IPS-18c (cell line): ENCODE results near the gene ZNF841.
"Not testable (repeated sequence)": the region's sequence is repeated elsewhere in the genome, so short reads cannot be mapped to it uniquely, and the experiment has no call there.

ENCODE experiments used
- H3K4me3 ChIP-seq: 2 replicates; pipeline ENCODE4 v1.7.0; 2013; ENCODE audit warnings: low read depth, mild to moderate bottlenecking, low read length, moderate library complexity; ENCODE audit not compliant: insufficient read depth
- H3K9me3 ChIP-seq: one replicate; pipeline ENCODE4 v1.6.1; 2013; ENCODE audit warnings: mild to moderate bottlenecking, low read length, moderate library complexity; ENCODE audit not compliant: control insufficient read depth, insufficient read depth

Gene ZNF841

GRCh38 chr19:52096416-52096815 is 851 bp upstream of the ZNF841 start:
- H3K4me3 ChIP-seq, H3K9me3 ChIP-seq: not testable (repeated sequence)

- Histone ChIP-seq H3K9me3 (peaks cover 6% of the 10 kb centered on the region), H3K4me3 (peak overlapping the region; percentile 81)
These were observed 937 bp downstream of the ZNF841 start for GRCh38 chr19:52094526-52095130.

GRCh38 chr19:52086481-52086880 is 9.1 kb downstream of the ZNF841 start:
- Histone ChIP-seq H3K4me3 (no peak overlapping the region), H3K9me3 (peaks cover 2% of the 10 kb centered on the region)

GRCh38 chr19:52070496-52070895 is 25.1 kb downstream of the ZNF841 start:
- H3K4me3 ChIP-seq, result no peak overlapping the region
- peaks cover 18% of the 10 kb centered on the region for H3K9me3 ChIP-seq

GRCh38 chr19:52069653-52070052 is 25.9 kb downstream of the ZNF841 start:
- H3K4me3 ChIP-seq, result no peak overlapping the region
- H3K9me3 ChIP-seq, result peaks cover 22% of the 10 kb centered on the region

GRCh38 chr19:52066258-52066863 is 29.2 kb downstream of the ZNF841 start:
- Histone ChIP-seq H3K4me3 (no peak overlapping the region), H3K9me3 (peaks cover 22% of the 10 kb centered on the region)

GRCh38 chr19:52065399-52065798 is 30.2 kb downstream of the ZNF841 start:
- Histone ChIP-seq H3K9me3 (peaks cover 20% of the 10 kb centered on the region), H3K4me3 (no peak overlapping the region)

- H3K4me3 ChIP-seq, result not testable (repeated sequence)
These were observed 39.1 kb downstream of the ZNF841 start for GRCh38 chr19:52056480-52056879.

GRCh38 chr19:52051736-52052135 is 43.8 kb downstream of the ZNF841 start:
- H3K9me3 ChIP-seq, H3K4me3 ChIP-seq: not testable (repeated sequence)

More at GRCh38 chr19:52056480-52056879, 39.1 kb downstream of the ZNF841 start:
- H3K9me3 ChIP-seq, result not testable (repeated sequence)

- no peaks in the 10 kb centered on the region for H3K9me3 ChIP-seq
These were observed 46.7 kb downstream of the ZNF841 start, which contains the start of gene ZNF432 for GRCh38 chr19:52048555-52049501. Gene ZNF432, minus strand, starts transcription at chr19:52048838. Its CDS starts 1,970 bp downstream, at chr19:52046868.

GRCh38 chr19:52039169-52039568 is 56.4 kb downstream of the ZNF841 start:
- peaks cover 15% of the 10 kb centered on the region for H3K9me3 ChIP-seq

More at GRCh38 chr19:52048555-52049501, 46.7 kb downstream of the ZNF841 start, which contains the start of gene ZNF432:
- H3K4me3 ChIP-seq, result peak within 1 kb of the TSS; percentile 84

GRCh38 chr19:52034051-52034728 is 61.4 kb downstream of the ZNF841 start:
- Histone ChIP-seq H3K9me3 (peaks cover 24% of the 10 kb centered on the region), H3K4me3 (no peak overlapping the region)

More at GRCh38 chr19:52039169-52039568, 56.4 kb downstream of the ZNF841 start:
- no peak overlapping the region for H3K4me3 ChIP-seq

GRCh38 chr19:52028780-52029123 is 66.8 kb downstream of the ZNF841 start:
- peaks cover 10% of the 10 kb centered on the region for H3K9me3 ChIP-seq

GRCh38 chr19:52028027-52028779 is 67.4 kb downstream of the ZNF841 start, which contains the start of gene ZNF614:
Gene ZNF614, minus strand, starts transcription at chr19:52028379. Its CDS starts 2,634 bp downstream, at chr19:52025745.
- H3K9me3 ChIP-seq, result peaks cover 9% of the 10 kb centered on the region
- peak within 1 kb of the TSS; percentile 89 for H3K4me3 ChIP-seq

More at GRCh38 chr19:52028780-52029123, 66.8 kb downstream of the ZNF841 start:
- peak overlapping the region; percentile 89 for H3K4me3 ChIP-seq

GRCh38 chr19:52026255-52026990 is 69.1 kb downstream of the ZNF841 start:
- peaks cover 11% of the 10 kb centered on the region for H3K9me3 ChIP-seq
- H3K4me3 ChIP-seq, result not testable (repeated sequence)

GRCh38 chr19:52024478-52024877 is 71.1 kb downstream of the ZNF841 start:
- H3K4me3 ChIP-seq, result not testable (repeated sequence)
- peaks cover 11% of the 10 kb centered on the region for H3K9me3 ChIP-seq
